Fibroblast of skin of scalp (primary cell): ENCODE results near the gene UBE3A.
"Not testable (repeated sequence)": the region's sequence is repeated elsewhere in the genome, so short reads cannot be mapped to it uniquely, and the experiment has no call there.

Experiments used
- DNase-seq: peaks from one replicate; pipeline ENCODE4 v3.0.0-alpha.2; 2013

UBE3A gene

DNA sequence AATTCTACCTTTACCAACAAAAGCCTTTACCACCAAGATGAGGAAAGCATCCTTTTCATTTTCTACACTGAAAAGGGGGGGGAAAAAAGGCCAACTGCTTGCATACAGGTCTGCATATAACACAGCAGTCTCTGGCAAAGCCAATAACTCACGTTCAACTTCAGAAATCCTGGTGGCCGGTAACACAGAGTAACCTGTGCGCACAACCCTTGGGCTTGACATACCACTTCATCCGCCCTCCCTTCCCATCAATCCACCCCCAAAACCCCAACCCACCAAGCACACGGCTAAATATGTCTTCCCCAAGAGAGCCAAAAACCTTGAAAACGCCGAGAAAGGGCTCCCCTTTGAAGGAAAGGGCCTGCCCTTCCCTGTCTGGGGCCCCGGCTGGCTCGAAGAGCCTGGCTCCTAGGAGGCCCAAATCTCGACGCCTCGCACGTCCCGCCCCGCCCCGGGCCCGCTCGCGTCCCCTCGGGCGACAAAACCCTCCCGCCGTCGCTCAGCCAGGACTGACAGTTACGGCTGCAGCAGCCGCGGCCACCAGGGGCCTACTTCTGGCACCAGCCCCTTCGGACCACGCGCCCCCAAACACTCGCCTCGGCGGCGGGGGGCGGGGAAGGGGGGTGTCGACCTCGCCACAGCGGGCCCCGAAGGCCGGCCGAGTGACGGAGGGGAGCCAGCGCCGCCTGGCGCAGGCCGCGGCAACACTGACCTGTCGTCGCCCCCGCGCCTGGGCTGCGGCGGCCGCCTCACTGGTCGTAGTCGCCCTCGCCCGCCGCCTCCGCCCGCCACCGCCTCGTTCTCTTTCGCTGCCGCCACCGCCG, 835 bp downstream of the UBE3A start:
- DNase-seq: peak; percentile 62

DNA sequence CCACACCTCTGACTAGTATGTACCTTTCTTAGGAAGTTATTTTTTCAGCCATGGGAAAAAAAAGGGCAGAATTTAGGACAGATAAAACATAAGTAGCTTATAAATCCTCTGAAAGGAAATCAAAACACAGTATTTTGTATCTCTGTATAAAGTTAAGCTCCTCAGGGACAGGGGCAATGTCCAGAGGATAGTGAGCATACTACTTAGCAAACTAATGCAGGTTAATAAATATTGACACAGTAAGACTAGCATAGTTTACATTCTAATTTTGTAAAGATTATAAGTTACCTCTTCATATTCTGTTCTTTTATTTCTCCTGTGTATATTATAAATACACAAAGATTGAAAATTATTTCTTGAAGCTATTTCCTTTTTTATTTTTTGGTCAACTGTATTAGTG, 2.1 kb downstream of the UBE3A start:
- DNase-seq: no peak

DNA sequence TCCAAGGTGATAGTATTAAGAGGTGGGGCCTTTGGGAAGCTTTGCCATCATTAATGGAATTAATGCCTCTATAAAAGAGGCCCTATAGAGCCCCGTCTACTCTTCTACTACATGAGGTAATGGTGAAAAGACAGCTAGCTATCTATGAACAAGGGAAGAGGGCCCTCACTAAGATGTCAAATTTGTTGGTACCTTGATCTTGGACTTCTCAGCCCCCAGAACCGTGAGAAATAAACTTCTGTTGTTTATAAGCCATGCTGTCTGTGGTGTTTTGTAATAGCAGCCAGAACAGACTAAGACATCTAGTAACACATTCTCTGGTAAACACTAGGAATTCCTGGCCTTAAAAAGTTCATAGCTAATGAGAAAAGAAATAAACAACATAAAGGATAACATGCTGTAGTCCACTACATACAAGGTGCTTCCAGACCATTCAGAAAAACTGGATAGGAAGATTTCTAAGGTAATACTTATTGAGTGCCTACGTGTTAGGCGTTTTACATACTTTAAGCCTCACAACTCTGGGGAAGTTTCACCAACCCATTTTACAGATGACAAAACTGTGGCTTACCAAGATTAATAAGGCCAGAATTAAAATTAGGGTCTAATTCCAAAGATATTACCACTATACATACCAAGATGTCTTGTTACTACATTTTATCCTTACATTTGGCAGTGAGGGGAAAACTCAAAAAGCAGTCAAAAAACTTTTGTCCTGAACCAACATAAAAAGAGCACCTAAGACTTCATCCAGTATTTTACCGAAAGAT, 3.2 kb downstream of the UBE3A start:
- no peak for DNase-seq

DNA sequence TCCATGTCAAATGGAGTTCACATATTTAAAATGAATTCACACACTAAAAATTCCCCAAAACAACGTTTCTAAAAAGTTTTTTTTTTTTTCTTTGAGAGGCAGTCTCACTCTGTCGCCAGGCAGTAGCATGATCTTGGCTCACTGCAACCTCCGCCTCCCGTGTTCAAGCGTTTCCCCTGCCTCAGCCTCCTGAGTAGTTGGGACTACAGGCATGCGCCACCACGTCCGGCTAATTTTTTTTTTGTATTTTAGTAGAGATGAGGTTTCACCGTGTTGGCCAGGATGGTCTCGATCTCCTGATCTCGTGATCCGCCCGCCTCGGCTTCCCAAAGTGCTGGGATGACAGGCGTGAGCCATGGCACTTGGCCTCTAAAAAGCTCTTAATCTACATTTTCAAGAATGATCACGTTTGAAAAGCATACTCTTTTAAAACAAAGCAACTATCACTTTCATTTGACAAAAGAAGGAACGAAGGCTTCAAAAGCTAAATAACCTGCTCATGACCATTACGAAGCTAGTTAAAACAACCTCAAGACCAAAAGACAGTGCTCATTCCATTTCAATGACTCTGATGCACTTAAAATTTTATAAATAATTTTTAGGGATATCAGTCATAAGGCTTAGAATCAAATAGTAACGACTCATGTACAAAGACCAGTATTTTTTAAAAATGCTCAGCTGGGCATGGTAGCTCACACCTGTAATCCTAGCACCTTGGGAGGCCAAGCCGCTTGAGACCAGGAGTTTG, 5.5 kb downstream of the UBE3A start:
- DNase-seq: no peak

DNA sequence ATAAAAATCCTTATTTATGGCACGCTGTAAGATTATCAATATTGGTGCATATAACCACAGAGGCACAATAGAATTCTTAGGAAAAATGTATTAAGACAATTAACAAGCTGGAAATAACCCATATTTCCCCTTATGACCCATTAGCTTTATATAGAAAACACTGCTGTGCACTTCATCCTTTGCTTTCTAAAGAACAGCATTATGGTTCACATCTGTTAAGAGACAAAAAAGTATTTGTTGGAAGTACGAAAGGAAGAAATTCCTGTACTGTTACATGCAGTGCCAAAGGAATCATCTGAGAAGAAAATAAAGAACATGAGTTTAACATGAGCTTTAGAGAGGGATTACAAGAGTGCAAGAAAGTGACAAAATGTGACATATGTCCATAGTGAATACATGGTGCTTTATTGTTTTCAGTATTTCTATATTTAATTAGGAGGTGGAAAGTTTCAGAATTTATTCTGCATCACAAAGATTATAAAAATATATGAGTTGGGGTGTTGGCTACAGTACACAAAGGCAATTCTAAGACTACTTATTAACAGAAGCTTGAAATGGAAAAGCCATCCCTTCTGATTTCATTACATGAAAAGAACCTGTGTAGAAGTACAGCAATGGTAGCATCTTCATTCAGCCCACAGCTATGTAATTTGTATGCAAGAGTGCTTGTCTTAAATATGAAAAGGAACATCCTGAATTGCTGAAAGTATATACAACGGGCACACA, 6.8 kb downstream of the UBE3A start:
- DNase-seq: no peak

DNA sequence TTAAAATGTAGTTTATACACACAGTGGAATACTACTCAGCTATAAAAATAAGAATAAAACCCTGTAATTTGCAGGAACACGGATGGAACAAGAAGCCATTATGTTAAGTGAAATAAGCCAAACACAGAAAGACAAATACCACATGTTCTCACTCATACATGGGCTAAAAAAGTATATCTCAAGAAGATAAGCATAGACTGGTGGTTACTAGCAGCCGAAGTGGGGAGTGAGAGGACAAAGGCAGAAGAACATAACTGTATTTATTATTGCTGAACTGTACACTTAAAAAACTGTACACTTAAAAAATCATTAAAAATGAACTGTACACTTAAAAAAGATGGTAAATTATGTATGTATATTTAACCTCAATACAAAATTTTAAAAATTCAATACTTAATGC, 11.0 kb downstream of the UBE3A start:
- no peak for DNase-seq

DNA sequence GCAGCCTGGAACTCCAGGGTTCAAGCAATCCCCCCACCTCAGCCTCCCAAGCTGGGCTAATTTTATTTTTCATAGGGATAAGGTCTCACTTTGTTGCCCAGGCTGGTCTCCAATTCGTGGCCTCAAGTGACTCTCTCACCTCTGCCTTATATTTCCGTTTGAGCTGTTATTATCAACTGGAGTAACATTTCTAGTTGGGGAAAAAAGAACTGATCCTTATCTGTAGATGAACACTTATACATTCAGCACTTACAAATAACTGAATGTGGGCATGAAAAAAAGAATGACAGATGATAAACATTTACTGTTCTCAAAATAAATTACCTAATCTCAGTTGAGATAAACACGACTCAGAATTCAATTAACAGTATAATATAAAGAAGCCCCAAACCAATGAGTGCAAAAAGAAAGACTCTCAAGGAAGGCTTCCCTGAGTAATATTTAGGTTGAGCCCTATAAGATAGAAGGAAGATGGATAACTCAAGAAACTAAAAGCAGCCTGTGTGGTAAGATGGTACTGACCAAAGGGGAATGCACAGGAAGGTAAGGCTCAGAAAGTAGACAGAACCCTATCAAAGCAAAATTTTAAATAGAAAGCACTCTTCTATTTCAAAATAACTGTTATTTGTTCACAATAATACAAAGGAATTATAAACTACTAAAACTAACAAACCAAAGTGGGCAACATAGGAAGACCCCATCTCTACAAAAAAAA, 11.8 kb downstream of the UBE3A start:
- DNase-seq: no peak

DNA sequence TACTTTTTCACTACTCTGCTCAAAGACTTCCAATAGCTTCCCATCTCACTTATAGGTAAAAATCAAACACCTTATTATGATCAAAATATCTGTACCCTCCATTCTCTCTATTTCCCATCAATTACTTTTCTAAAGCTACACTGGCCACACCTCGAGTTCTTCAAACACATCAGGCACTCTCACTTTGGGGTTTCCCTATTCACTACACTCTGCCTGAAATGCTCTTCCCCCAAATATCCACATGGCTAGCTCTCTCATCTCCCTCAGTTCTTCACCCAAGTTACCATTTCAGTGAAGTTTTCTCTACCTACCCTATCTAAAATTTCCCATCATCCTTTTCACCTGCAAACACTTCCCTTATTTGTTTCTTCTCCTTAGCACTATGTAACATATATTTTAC, 14.8 kb downstream of the UBE3A start:
- DNase-seq: no peak

DNA sequence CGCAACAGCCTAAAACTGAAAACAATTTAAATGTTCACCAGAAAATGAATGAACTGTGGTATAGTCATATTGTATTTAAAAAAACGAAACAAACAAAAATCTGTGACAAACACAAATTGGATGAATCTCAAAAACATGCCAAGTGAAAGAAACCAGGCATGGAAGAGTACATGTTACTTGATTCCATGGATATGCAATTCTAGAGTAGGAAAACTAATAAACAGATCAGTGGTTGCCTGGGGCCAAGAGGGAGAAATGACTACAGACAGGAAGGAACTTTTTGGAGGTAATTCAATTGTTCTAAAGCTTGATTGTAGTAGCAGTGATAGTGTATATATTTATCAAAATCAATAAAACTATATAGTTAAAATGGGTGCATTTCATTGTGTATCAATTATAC, 16.8 kb downstream of the UBE3A start:
- no peak for DNase-seq

DNA sequence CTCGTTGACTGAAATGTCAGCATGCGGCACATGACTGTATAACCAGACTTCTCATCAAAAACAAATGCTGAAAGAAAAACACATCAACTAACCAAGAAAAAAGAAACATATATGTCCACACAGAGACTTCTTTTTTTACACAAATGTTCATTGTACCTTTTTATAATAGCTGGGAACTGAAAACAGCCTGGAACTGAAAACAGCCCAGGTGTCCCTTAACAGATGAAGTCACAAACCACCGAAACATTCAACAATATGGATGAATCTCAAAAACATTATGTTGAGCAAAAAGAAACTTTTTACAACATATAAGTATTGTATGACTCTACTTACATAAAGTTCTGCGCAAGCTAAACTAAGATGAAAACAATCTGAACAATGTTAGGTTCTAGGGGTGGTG, 20.6 kb downstream of the UBE3A start:
- no peak for DNase-seq

DNA sequence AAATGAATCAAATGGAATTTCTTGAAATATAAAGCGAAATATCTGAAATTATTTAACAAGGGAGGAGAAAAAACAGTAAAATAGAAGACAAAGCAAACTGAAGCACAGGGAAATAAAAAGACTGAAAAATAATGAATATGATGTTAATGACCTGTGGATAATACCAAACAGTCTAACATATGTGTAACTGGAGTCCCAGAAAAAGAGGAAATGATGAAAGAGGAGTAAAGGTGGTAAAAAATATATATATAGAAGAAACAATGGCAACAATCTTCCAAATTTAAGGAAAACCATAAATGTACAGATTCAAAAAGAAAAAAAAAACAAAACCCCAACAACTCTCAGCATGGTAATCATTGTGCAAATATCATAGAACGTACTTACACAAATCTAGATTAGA, 21.2 kb downstream of the UBE3A start:
- DNase-seq: no peak

DNA sequence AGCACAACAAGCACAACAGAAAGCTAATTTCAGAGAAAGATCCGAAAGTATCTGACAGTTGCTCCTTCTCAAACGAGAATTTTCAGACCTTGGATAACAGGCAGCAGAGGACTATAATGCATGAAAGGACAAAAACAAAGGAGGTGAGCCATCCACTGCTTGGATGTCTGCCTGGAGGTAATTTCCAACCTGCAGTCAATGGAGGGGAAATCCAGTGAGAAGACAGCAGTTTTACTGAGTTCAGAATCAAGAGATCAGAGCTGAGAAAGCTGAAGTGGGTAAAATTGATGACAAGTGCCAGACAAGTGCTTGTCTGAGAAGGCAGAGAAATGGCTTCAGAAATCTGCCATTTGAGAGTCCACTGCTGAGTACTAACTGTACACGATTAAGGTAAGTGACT, 22.1 kb downstream of the UBE3A start:
- no peak for DNase-seq

DNA sequence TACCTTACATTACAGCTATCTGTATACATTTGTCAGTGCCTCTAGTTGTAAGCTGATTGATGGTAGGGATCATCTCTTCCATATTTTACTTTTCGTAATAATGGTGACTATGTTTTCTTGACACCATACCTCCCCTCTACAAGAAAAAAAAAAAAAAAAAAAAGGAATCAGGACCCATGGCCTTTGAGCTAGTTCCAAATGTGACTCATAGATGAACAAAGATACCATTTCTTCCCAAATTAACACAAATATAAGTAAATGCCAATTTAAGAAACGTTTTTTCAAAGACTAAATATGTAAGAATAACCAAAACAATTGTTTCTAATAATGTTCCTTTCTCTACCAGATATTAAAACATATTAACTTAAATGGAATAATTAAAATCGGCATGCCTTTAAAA, 23.1 kb downstream of the UBE3A start:
- DNase-seq: no peak

DNA sequence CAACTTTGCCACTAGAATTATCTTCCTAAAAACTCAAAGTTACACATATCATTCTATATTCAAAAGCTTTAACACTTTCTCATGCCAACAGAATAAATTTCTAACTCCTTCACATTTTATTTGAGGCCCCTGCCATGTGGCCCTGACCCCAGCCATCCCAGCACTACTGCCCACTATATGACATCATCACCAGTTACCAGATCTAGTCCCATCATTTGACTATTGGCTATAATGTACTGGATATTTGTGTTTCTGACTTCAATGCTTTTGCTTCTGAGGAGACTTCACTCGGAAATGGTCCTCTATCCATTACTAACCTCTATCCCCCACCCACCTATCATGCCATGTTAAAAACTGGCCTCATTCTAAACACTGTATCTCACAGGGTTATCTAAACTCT, 23.6 kb downstream of the UBE3A start:
- no peak for DNase-seq

DNA sequence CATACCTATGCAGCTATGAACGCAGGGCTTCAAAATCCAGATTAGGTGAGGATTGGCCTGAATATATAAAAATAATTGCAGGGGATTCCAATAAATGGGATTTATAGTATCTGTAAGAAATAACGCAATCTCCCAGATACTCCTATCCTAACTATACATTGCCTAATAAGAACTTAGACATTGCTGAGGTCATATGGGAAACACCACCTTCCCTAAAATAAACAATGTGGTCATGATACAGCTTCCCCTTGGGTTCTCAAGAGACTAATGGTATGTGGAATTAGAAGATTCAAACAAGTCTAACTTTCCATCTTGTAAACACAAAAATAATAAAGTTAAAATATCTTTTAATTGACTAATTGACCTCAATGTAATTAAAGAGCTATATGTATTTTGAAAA, 28.2 kb downstream of the UBE3A start:
- DNase-seq: peak; percentile 33

DNA sequence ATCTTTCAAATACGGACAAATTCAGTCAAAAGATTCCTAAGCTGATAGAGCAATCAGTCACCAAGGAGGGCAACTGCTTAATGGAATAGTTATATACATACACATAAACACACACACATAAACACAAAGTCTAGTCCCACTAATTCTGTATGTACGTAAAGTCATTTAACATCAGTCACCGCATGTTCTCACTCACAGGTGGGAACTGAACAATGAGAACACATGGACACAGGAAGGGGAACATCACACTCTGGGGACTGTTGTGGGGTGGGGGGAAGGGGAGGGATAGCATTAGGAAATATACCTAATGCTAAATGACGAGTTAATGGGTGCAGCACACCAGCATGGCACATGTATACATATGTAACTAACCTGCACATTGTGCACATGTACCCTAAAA, 29.1 kb downstream of the UBE3A start:
- DNase-seq: not testable (repeated sequence)

DNA sequence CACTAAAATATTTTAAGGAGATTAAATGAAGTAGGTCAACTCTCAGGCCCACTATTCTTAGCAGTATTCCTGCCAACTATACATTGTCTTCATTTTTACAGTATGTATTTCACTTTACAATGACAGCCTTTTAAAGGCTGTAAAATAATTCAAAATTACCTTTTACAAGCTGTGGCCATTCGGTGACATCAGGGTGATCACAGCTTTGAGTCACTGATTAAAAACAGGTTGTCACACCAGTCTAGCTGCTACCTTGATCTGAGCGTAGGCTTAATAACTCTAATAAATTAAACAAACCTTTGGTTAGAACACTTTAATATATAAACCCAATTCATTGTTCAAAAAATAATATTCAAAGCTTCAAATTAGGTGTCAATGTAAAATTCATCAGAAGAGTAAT, 29.9 kb downstream of the UBE3A start:
- DNase-seq: no peak

DNA sequence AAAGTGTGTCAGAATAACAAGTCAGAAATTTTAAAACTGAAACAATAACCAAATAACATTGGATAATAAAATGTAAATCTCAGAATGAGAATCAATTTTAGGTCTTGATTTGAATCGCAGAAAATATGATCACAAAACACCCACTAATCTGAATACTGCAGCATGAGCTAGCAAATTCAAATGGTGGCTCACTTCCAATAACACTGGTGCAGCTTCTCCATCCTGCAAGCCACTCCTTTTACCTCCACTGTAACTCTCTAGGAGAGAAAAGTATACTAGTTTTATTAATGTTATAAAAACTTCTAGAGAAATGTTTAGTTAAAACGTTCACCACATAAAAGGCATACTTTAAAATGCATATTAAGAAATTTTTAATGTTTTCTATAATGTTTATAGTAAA, 30.4 kb downstream of the UBE3A start:
- DNase-seq: no peak

DNA sequence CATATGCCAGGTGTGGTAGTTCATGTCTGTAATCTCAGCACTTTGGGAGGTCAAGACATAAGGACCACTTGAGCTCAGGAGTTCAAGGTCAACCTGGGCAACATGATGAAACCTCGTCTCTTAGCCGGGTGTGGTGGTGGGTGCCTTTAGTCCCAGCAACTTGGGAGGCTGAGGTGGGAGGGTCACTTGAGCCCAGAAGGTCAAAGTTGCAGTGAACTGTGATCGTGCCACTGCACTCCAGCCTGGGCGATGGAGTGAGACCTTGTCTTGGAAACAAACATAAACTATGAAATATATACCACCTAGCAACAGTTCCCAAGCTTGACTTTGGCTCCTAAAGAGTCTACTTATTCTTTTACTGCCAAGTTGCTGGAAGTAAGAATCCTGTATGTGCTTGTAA, 30.9 kb downstream of the UBE3A start:
- no peak for DNase-seq

DNA sequence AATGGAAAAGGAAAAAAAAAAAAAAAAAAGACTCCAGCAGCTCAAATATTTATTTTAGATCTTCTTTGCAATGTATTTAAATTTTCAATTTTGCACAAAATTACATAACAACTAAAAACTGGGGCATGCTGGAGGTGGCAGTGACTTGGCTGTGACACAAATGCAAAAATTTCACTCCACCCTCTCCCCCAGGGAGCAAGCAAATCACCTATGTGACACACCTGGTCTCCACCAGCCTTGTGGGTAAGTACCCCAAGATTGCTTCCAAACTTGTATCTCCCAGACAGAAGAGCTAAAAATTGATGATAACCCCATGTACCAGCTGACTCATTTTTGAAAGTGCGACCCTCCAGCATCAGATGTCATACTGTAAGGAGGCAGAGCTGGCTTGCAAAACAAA, 32.0 kb downstream of the UBE3A start:
- no peak for DNase-seq

DNA sequence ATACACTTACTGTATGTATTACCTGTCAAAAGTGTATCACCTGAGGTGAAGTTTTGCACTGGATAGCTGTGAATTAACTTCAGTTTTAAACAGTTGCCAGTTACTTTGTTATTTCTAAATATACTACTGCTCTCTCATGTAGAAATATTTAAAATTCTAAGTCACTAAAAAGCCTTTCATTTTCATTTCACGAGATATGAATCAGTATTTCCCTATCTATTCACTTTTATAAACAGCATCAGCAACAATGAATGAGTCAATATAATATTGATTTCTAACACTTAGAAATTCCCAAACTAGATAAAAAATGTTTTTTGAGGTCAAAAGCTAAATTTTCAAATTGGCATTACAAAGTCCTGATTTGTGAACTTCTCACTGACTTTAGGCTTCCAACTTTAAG, 32.6 kb downstream of the UBE3A start:
- no peak for DNase-seq

DNA sequence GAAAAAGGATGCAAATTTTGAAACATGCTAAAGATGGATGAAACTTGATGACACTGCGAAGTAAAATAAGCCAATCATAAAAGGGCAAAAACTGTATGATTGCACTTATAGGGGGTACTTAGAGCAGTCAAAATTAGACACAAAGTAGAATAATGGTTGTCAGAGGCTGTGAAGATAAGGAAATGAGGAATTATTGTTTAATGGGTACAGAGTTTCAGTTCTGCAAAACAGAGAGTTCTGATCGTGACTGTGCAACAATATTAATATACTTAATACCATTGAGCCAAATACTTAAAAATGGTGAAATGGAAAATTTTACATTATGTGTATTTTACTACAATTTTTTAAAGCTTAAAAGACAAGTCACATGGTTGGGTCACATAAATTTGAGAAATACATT, 35.1 kb downstream of the UBE3A start:
- DNase-seq: no peak
